ENCODE data around the gene LCE3A.

LCE3A gene

GRCh38 chr1:152654110-152654509 is 31.2 kb upstream of the LCE3A start:
- DNase-seq (ENCODE audit: low read depth), result peak; percentile 38
- TF ChIP-seq CTCF (conservative IDR thresholded peaks at IDR 0.05; ENCODE audit: low read depth, low read length), result peak; percentile 66

GRCh38 chr1:152646656-152647055 is 23.8 kb upstream of the LCE3A start:
- no peak for DNase-seq (ENCODE audit: low read depth)
- no peak for TF ChIP-seq CTCF (conservative IDR thresholded peaks at IDR 0.05; ENCODE audit: low read depth, low read length)
- no peak overlapping the region for H3K4me3 ChIP-seq (ENCODE audit: low read depth, low read length)

More at GRCh38 chr1:152654110-152654509, 31.2 kb upstream of the LCE3A start:
- no peak overlapping the region for H3K4me3 ChIP-seq (ENCODE audit: low read depth, low read length)

- no peak for TF ChIP-seq CTCF (conservative IDR thresholded peaks at IDR 0.05; ENCODE audit: low read depth, low read length)
- no peak for DNase-seq (ENCODE audit: low read depth)
- H3K4me3 ChIP-seq (ENCODE audit: low read depth, low read length), result no peak overlapping the region
These were observed 22.2 kb upstream of the LCE3A start for GRCh38 chr1:152645146-152645545.

GRCh38 chr1:152643945-152644344 is 21.0 kb upstream of the LCE3A start:
- no peak for TF ChIP-seq CTCF (conservative IDR thresholded peaks at IDR 0.05; ENCODE audit: low read depth, low read length)
- no peak for DNase-seq (ENCODE audit: low read depth)
- no peak overlapping the region for H3K4me3 ChIP-seq (ENCODE audit: low read depth, low read length)

GRCh38 chr1:152640351-152640750 is 17.4 kb upstream of the LCE3A start:
- H3K4me3 ChIP-seq (ENCODE audit: low read depth, low read length), result no peak overlapping the region
- no peak for DNase-seq (ENCODE audit: low read depth)
- no peak for TF ChIP-seq CTCF (conservative IDR thresholded peaks at IDR 0.05; ENCODE audit: low read depth, low read length)

GRCh38 chr1:152630596-152630995 is 7.7 kb upstream of the LCE3A start:
- no peak overlapping the region for H3K4me3 ChIP-seq (ENCODE audit: low read depth, low read length)
- TF ChIP-seq CTCF (conservative IDR thresholded peaks at IDR 0.05; ENCODE audit: low read depth, low read length), result no peak
- DNase-seq (ENCODE audit: low read depth), result no peak

GRCh38 chr1:152626744-152627143 is 3.8 kb upstream of the LCE3A start:
- TF ChIP-seq CTCF (conservative IDR thresholded peaks at IDR 0.05; ENCODE audit: low read depth, low read length), result no peak

More at GRCh38 chr1:152626744-152627143, 3.8 kb upstream of the LCE3A start:
- H3K4me3 ChIP-seq (ENCODE audit: low read depth, low read length), result no peak overlapping the region
- no peak for DNase-seq (ENCODE audit: low read depth)

Measured in choroid plexus epithelial cell (primary cell).